A673 (cell line): ENCODE measurements around the gene NFS1. TPM values are rescaled to one million over a fixed set of nuclear protein-coding genes. Genes with fewer than 3 reads are reported as not detected.

Experiments
- BruUV-seq: library from RNA; stranded (reverse); fragments of 400-500 nt; replicated peaks from 2 replicates; lab custom pipeline; 2021; lab: Mats Ljungman, UMichigan
- CTCF ChIA-PET: fragments of 300-600 bp; sonication (Branson Sonifier 250); formaldehyde crosslinking; loops from one replicate; lab custom pipeline; 2022; ENCODE audit warnings: antibody characterized with exemption; lab: Charles Lee
- POLR2A ChIA-PET: fragments of 300-600 bp; sonication (Branson Sonifier 250); formaldehyde crosslinking; loops from one replicate; lab custom pipeline; 2022; ENCODE audit warnings: antibody characterized with exemption; ENCODE audit not compliant: low non-redundant PET; lab: Charles Lee
- DNase-seq: peaks from one replicate; pipeline ENCODE4 v3.0.0-alpha.2; 2015; ENCODE audit warnings: low spot score
- H3K27ac ChIP-seq: fragments of 200-600 bp; sonication (generic); 2 replicates; pipeline ENCODE4 v1.5.1; 2016; ENCODE audit warnings: mixed run types, low read depth, mild to moderate bottlenecking, mixed read lengths, antibody characterized with exemption, low read length; ENCODE audit not compliant: poor library complexity, severe bottlenecking
- H3K27me3 ChIP-seq: fragments of 200-600 bp; sonication (generic); replicated peaks from 2 replicates; pipeline ENCODE4 v1.6.1; 2017; ENCODE audit warnings: mixed run types, low read depth, mild to moderate bottlenecking, mixed read lengths, antibody characterized with exemption, low read length; ENCODE audit not compliant: insufficient read depth, poor library complexity
- H3K36me3 ChIP-seq: fragments of 200-600 bp; sonication (generic); 2 replicates; pipeline ENCODE4 v1.6.1; 2016; ENCODE audit warnings: mixed run types, mild to moderate bottlenecking, mixed read lengths, antibody characterized with exemption, low read length; ENCODE audit not compliant: insufficient read depth, poor library complexity, severe bottlenecking
- H3K4me1 ChIP-seq: fragments of 200-600 bp; sonication (generic); 2 replicates; pipeline ENCODE4 v1.6.1; 2017; ENCODE audit warnings: mixed run types, mild to moderate bottlenecking, mixed read lengths, antibody characterized with exemption, low read length; ENCODE audit not compliant: insufficient read depth, poor library complexity, severe bottlenecking
- H3K4me3 ChIP-seq: fragments of 200-600 bp; sonication (generic); 2 replicates; pipeline ENCODE4 v1.5.1; 2016; ENCODE audit warnings: low read depth, mixed run types, mild to moderate bottlenecking, mixed read lengths, low read length; ENCODE audit not compliant: poor library complexity, severe bottlenecking
- H3K9me3 ChIP-seq: fragments of 200-600 bp; sonication (generic); 2 replicates; pipeline ENCODE4 v1.6.1; 2016; ENCODE audit warnings: mixed run types, low read depth, mild to moderate bottlenecking, mixed read lengths, antibody characterized with exemption, low read length; ENCODE audit not compliant: poor library complexity, severe bottlenecking
- EZH2 ChIP-seq: fragments of 200-600 bp; sonication (generic); IDR thresholded peaks from 2 replicates; pipeline ENCODE4 v1.6.1; 2017; ENCODE audit warnings: borderline replicate concordance, low read depth, mild to moderate bottlenecking, mixed read lengths, antibody characterized with exemption, low read length; ENCODE audit not compliant: poor library complexity, severe bottlenecking
- intact Hi-C: fragments of 100-400 bp; cut with micrococcal nuclease; formaldehyde crosslinking; loops from one replicate; pipeline ENCODE4 v1.10.0; 2022; ENCODE audit not compliant: unreplicated experiment
- total RNA-seq: library from RNA; stranded (reverse); gene quantifications from 2 replicates; pipeline ENCODE4 v1.2.3, GENCODE V29; 2021
- TF ChIP-seq, protein P1 (sequence below): fragments of 300-800, 200-600 bp; sonication (generic); conservative IDR thresholded peaks from 2 replicates; pipeline ENCODE4 v1.5.1; 2017; ENCODE audit warnings: low read depth, mild to moderate bottlenecking, antibody characterized with exemption, low read length, moderate library complexity, mixed read lengths

The NFS1 gene
- total RNA-seq, 1 experiment from 2014 or later, result 22.2 TPM

DNA sequence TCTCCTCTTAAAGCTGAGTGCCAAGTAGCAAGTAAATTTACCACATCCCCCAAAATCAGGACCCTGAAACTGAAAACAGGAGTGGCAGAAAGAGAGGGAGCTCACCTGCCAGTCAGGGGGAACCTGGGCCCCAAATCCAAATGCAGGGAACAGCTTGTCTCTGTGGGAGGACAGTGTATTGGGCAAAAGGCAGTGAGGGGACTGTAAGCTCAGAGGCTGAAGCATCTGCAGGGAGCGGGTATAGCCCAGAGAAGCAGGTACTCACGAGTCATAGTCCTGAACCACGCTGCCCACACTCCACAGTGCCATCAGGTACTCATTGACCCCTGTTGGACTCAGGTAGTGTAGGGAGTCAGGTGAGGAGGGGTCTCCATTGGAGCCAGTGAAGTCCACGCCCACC is 68.5 kb downstream of the NFS1 start:
- H3K4me3 ChIP-seq, result no peak overlapping the region
- no peak for DNase-seq
- H3K27me3 ChIP-seq, result no peaks in the 10 kb centered on the region
- TF ChIP-seq EZH2, result no peak
- TF ChIP-seq, protein P1, sequence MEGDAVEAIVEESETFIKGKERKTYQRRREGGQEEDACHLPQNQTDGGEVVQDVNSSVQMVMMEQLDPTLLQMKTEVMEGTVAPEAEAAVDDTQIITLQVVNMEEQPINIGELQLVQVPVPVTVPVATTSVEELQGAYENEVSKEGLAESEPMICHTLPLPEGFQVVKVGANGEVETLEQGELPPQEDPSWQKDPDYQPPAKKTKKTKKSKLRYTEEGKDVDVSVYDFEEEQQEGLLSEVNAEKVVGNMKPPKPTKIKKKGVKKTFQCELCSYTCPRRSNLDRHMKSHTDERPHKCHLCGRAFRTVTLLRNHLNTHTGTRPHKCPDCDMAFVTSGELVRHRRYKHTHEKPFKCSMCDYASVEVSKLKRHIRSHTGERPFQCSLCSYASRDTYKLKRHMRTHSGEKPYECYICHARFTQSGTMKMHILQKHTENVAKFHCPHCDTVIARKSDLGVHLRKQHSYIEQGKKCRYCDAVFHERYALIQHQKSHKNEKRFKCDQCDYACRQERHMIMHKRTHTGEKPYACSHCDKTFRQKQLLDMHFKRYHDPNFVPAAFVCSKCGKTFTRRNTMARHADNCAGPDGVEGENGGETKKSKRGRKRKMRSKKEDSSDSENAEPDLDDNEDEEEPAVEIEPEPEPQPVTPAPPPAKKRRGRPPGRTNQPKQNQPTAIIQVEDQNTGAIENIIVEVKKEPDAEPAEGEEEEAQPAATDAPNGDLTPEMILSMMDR, result no peak
- H3K36me3 ChIP-seq, result peaks cover 48% of the 10 kb centered on the region
- H3K9me3 ChIP-seq, result no peaks in the 10 kb centered on the region
- no peaks in the 10 kb centered on the region for H3K4me1 ChIP-seq
- no peak overlapping the region for H3K27ac ChIP-seq
- intact Hi-C loops, result no loop called here
- no TSS peak for BruUV-seq
- ChIA-PET POLR2A (no interaction called here), CTCF (no interaction called here)

- ChIA-PET CTCF (no interaction called here), POLR2A (no interaction called here)
- H3K9me3 ChIP-seq, result no peaks in the 10 kb centered on the region
- H3K36me3 ChIP-seq, result peaks cover 51% of the 10 kb centered on the region
- no peak for DNase-seq
- H3K27me3 ChIP-seq, result no peaks in the 10 kb centered on the region
- no peaks in the 10 kb centered on the region for H3K4me1 ChIP-seq
- BruUV-seq, result no TSS peak
- no peak overlapping the region for H3K27ac ChIP-seq
- H3K4me3 ChIP-seq, result no peak overlapping the region
- intact Hi-C loops, result no loop called here
- TF ChIP-seq, protein P1, result no peak
- no peak for TF ChIP-seq EZH2
Observed at GRCh38 chr20:35629427-35630145, 69.6 kb downstream of the NFS1 start.

DNA sequence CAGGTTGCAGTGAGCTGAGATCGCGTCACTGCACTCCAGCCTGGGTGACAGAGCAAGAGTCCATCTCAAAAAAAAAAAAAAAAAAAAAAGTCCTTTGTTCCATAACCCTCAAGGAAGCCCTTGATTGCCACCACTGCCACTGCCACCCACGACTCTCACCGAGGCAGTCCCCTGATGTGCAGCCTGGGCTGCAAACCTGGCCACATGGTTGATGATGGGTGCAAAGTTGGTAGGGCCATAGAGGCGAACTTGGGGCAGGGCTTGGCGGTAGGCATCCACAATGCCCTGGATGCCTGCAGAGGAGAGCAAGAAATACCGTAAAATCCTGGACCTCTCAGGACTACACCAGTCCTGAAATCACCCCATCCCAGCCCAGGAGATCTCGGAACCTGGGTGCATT is 72.0 kb downstream of the NFS1 start:
- Histone ChIP-seq H3K9me3 (no peaks in the 10 kb centered on the region), H3K4me1 (no peaks in the 10 kb centered on the region), H3K36me3 (peaks cover 46% of the 10 kb centered on the region), H3K27ac (no peak overlapping the region), H3K4me3 (no peak overlapping the region), H3K27me3 (no peaks in the 10 kb centered on the region)
- ChIA-PET CTCF (no interaction called here), POLR2A (no interaction called here)
- DNase-seq, result no peak
- BruUV-seq, result no TSS peak
- TF ChIP-seq, protein P1, result no peak
- TF ChIP-seq EZH2, result no peak
- intact Hi-C loops, result no loop called here
